Measurements from ENCODE around the gene ELL3. TPM values are rescaled to one million over a fixed set of nuclear protein-coding genes. Genes with fewer than 3 reads are reported as not detected.

ELL3 gene
- total RNA-seq, 1 donor, result 3.6 TPM

DNA sequence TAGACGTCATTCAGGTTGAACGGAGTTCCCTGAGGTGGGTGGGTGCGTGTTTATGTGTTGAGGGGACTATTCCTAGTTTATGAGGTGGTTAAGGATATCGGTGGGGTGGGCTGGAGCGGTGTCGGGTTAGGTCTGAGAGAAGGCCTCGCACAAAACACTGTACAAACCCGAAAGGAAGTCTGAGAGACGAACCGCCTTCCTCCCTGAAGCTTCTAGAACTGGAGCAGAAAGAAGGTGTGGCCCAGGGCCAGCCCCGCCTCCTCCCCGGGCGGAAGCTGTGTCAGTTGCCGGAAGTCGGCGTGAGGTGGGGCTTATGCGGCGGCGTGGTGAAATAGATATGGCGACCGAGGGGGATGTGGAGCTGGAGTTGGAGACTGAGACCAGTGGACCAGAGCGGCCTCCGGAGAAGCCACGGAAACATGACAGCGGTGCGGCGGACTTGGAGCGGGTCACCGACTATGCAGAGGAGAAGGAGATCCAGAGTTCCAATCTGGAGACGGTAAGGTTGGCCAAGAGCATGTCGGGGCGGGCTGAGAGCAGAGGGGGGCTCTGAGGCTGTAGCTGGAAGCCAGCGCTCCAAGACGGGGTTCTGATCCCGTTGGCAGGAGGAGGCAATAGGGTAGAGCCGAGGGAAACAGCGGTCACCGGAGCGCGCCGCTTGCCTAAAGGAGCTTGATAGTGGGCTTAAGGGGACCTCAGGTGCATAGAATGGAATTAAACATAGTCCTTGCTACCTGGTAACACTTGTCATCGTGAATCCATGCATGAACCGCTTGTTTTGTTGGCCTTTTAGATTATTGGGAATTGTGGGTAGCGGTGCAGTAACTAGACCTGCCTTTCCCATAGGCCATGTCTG, 23.7 kb upstream of the ELL3 start, which contains the start of gene HYPK:
Gene HYPK, plus strand, starts transcription at position 314 of the 856 bp plus-strand sequence. Its CDS starts 24 bp downstream, at position 338.
- peak within 1 kb of the TSS; percentile 98 for H3K4me2 ChIP-seq (ENCODE audit: insufficient read depth, low read length)
- TF ChIP-seq, protein P1, sequence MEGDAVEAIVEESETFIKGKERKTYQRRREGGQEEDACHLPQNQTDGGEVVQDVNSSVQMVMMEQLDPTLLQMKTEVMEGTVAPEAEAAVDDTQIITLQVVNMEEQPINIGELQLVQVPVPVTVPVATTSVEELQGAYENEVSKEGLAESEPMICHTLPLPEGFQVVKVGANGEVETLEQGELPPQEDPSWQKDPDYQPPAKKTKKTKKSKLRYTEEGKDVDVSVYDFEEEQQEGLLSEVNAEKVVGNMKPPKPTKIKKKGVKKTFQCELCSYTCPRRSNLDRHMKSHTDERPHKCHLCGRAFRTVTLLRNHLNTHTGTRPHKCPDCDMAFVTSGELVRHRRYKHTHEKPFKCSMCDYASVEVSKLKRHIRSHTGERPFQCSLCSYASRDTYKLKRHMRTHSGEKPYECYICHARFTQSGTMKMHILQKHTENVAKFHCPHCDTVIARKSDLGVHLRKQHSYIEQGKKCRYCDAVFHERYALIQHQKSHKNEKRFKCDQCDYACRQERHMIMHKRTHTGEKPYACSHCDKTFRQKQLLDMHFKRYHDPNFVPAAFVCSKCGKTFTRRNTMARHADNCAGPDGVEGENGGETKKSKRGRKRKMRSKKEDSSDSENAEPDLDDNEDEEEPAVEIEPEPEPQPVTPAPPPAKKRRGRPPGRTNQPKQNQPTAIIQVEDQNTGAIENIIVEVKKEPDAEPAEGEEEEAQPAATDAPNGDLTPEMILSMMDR (IDR thresholded peaks at IDR 0.05; ENCODE audit: extremely low read depth, low read depth, low read length), result no peak
- peaks cover 30% of the 10 kb centered on the region for H3K79me2 ChIP-seq (ENCODE audit: insufficient read depth, low read length)
- DNase-seq (ENCODE audit: insufficient read length, low spot score, missing footprints), result peak; percentile 96
- H3K27me3 ChIP-seq (ENCODE audit: insufficient read depth, low read length), result no peaks in the 10 kb centered on the region
- peak within 1 kb of the TSS; percentile 85 for H3K4me3 ChIP-seq (ENCODE audit: insufficient read depth, low read length)
- H3K36me3 ChIP-seq (ENCODE audit: insufficient read depth, low read length), result peaks cover 74% of the 10 kb centered on the region
- peaks cover 22% of the 10 kb centered on the region for H4K20me1 ChIP-seq (ENCODE audit: insufficient read depth, low read length)
- H3K4me1 ChIP-seq (ENCODE audit: insufficient read depth, low read length), result peaks cover 37% of the 10 kb centered on the region
- no peaks in the 10 kb centered on the region for H3K9me3 ChIP-seq (ENCODE audit: low read depth, low read length)
- peak within 1 kb of the TSS; percentile 87 for H2AFZ ChIP-seq (ENCODE audit: low read length)
- H3K27ac ChIP-seq (ENCODE audit: low read depth, low read length), result peak within 1 kb of the TSS; percentile 73

DNA sequence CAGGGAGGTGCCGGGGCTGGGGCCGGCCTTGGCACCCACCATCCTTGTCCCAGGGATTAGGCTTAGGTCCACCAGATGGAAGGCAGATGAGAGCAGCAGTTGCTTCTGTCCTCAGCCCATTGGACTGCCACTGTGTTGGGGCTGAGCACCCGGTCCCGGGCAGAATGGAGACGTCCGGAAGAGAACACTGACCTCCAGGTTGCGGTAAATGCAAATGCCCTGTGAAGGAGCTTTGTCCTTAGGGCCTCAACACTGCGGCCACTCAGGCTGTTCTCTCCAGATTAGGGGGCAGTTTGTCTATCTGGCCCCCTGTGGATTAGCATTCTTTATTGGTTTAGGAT, 23.1 kb upstream of the ELL3 start, which contains the start of gene SERINC4:
Gene SERINC4, minus strand, starts transcription at position 276 of the 341 bp plus-strand sequence. Its CDS starts 234 bp downstream, at position 42.
- Histone ChIP-seq H3K9me3 (ENCODE audit: low read depth, low read length) (no peaks in the 10 kb centered on the region), H3K4me3 (ENCODE audit: insufficient read depth, low read length) (peak within 1 kb of the TSS; percentile 85), H2AFZ (ENCODE audit: low read length) (peak within 1 kb of the TSS; percentile 87), H3K79me2 (ENCODE audit: insufficient read depth, low read length) (peaks cover 36% of the 10 kb centered on the region), H3K27ac (ENCODE audit: low read depth, low read length) (peak within 1 kb of the TSS; percentile 73), H3K27me3 (ENCODE audit: insufficient read depth, low read length) (no peaks in the 10 kb centered on the region), H3K4me1 (ENCODE audit: insufficient read depth, low read length) (peaks cover 43% of the 10 kb centered on the region), H3K36me3 (ENCODE audit: insufficient read depth, low read length) (peaks cover 74% of the 10 kb centered on the region), H3K4me2 (ENCODE audit: insufficient read depth, low read length) (peak within 1 kb of the TSS; percentile 98), H4K20me1 (ENCODE audit: insufficient read depth, low read length) (peaks cover 28% of the 10 kb centered on the region)
- TF ChIP-seq, protein P1 (IDR thresholded peaks at IDR 0.05; ENCODE audit: extremely low read depth, low read depth, low read length), result no peak
- no peak for DNase-seq (ENCODE audit: insufficient read length, low spot score, missing footprints)

DNA sequence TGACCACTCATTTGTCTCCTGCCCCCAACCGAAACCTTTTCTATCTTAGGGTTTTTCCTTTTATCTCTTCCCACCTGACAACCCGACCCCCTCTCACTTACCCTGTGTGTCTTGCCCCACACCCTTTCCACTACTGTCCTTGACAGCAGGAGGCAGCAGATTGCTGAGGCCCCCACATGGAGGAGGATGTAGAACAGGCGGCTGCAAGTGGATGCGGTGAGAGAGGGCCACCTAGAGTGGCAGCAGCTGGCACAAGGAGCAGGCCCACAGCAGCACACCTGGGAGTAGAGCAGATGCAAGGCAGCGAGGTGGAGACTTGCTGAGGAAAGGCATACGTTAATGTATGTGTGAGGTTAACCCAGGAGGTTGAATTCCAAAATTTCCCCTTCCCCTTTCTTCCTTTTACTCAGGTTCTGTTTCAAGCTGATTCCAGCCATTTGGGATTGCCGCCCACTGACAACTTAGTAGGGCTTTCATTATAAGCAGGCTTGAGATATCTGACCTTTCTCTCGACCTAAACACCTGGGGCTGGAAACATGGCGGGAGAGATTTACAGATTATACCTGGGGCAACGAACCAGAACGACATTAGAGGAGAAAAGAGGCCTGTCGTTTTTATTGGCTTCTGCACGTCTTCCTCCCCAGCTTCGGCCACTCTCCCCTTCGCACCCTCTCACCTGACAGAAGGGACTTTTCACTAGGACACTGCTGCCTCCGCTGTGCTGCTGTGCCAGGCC, 22.6 kb upstream of the ELL3 start:
- H3K4me2 ChIP-seq (ENCODE audit: insufficient read depth, low read length), result no peak overlapping the region
- H3K4me1 ChIP-seq (ENCODE audit: insufficient read depth, low read length), result peaks cover 48% of the 10 kb centered on the region
- H3K79me2 ChIP-seq (ENCODE audit: insufficient read depth, low read length), result peaks cover 42% of the 10 kb centered on the region
- peaks cover 34% of the 10 kb centered on the region for H4K20me1 ChIP-seq (ENCODE audit: insufficient read depth, low read length)
- TF ChIP-seq, protein P1 (IDR thresholded peaks at IDR 0.05; ENCODE audit: extremely low read depth, low read depth, low read length), result no peak
- DNase-seq (ENCODE audit: insufficient read length, low spot score, missing footprints), result no peak
- H3K27me3 ChIP-seq (ENCODE audit: insufficient read depth, low read length), result no peaks in the 10 kb centered on the region
- H3K27ac ChIP-seq (ENCODE audit: low read depth, low read length), result peak overlapping the region; percentile 73
- no peak overlapping the region for H2AFZ ChIP-seq (ENCODE audit: low read length)
- peaks cover 74% of the 10 kb centered on the region for H3K36me3 ChIP-seq (ENCODE audit: insufficient read depth, low read length)
- H3K9me3 ChIP-seq (ENCODE audit: low read depth, low read length), result no peaks in the 10 kb centered on the region
- no peak overlapping the region for H3K4me3 ChIP-seq (ENCODE audit: insufficient read depth, low read length)

DNA sequence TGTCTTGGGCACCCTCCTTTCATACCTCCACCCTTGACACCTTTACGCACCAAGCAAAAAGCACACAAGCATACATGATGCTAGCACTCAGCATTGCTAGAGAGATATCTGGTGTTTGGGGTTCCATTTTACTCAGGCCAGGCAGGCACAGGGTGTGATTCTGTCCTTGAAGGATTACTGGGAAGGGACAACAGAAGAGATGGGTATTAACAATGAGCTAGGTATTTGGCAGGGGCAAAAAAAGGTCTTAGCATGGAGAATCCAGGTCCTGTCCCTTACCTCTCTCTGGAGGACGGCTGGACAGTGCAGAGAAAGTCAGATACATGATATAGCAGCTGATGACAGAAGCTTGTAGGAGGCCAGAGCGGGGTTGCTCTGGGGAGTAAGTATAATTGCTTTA, 19.8 kb upstream of the ELL3 start:
- H4K20me1 ChIP-seq (ENCODE audit: insufficient read depth, low read length), result peaks cover 49% of the 10 kb centered on the region

More for the DNA sequence above, 19.8 kb upstream of the ELL3 start:
- Histone ChIP-seq H3K27ac (ENCODE audit: low read depth, low read length) (no peak overlapping the region), H3K36me3 (ENCODE audit: insufficient read depth, low read length) (peaks cover 64% of the 10 kb centered on the region), H2AFZ (ENCODE audit: low read length) (no peak overlapping the region), H3K4me1 (ENCODE audit: insufficient read depth, low read length) (peaks cover 61% of the 10 kb centered on the region), H3K4me2 (ENCODE audit: insufficient read depth, low read length) (no peak overlapping the region), H3K79me2 (ENCODE audit: insufficient read depth, low read length) (peaks cover 56% of the 10 kb centered on the region), H3K4me3 (ENCODE audit: insufficient read depth, low read length) (no peak overlapping the region), H3K9me3 (ENCODE audit: low read depth, low read length) (no peaks in the 10 kb centered on the region), H3K27me3 (ENCODE audit: insufficient read depth, low read length) (no peaks in the 10 kb centered on the region)
- TF ChIP-seq, protein P1 (IDR thresholded peaks at IDR 0.05; ENCODE audit: extremely low read depth, low read depth, low read length), result no peak
- no peak for DNase-seq (ENCODE audit: insufficient read length, low spot score, missing footprints)

Measured in osteoblast (primary cell).